ENCODE measurements around the gene TMTC4.

GRCh38 chr13:100636004-100636403, 38.6 kb downstream of the TMTC4 start:
- TF ChIP-seq CTCF (IDR thresholded peaks at IDR 0.05): no peak
- TF ChIP-seq EP300 (IDR thresholded peaks at IDR 0.05): no peak
